Testis (tissue), 2 donors: ENCODE results near the gene COL5A1.

Experiments
- POLR2A ChIP-seq: fragments of 450-650 bp; IDR thresholded peaks from one replicate; pipeline ENCODE4 v1.6.1; 2017; ENCODE audit warnings: antibody characterized with exemption, mild to moderate bottlenecking, moderate library complexity
- TF ChIP-seq, protein P1 (sequence below), 3 experiments: fragments of 450-650 bp in 2 of 3; fragments of 200-600 bp in 1 of 3; sonication (generic) in 1 of 3; IDR thresholded peaks; one replicate each; pipeline ENCODE4 v1.5.1; 2016 to 2019; ENCODE audit warnings: antibody characterized with exemption in 3 of 3, mild to moderate bottlenecking in 2 of 3, moderate library complexity in 1 of 3

DNA sequence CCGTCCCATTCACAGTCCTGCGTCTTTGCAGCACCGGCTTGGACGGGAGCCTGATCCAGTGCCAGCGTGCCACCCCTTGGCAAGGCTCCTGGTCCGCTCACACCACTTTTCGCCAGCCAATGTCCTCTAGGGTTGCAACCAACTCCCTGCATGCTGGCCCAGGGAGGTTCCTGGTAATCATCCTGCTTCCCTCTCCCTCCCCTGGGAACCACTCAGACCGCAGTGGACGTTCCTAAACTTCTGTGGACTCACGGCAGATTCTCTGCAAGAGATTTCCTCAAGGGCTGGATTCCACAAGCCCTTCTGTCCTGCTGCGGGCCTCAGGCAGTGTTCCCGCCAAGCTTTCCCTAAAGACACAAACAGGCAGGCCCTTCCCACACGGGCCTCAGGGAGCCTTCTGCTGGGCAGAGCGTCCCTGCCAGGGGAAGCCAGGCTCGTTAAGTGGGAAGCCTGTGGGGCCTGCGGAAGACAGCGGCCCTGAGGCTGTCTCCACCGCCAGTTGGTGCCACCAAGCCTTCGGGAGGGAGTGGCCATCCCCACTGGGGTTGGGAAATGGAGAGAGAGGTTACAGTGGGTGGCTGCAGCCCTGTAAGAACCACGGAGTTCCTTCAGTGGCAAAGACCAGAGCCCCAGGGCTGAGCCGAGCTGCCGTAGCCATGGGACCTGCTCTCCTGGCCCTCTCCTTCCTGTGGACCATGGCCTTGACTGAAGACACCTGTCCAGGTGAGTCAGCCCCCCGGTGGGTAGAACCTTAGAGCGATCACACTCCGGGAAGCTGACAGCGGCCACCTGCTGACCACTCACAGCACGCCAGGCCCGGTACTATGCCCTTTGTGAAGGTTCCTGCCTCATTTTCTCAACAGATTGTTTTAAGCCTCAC lies 222.6 kb downstream of the COL5A1 start:
- TF ChIP-seq, protein P1, sequence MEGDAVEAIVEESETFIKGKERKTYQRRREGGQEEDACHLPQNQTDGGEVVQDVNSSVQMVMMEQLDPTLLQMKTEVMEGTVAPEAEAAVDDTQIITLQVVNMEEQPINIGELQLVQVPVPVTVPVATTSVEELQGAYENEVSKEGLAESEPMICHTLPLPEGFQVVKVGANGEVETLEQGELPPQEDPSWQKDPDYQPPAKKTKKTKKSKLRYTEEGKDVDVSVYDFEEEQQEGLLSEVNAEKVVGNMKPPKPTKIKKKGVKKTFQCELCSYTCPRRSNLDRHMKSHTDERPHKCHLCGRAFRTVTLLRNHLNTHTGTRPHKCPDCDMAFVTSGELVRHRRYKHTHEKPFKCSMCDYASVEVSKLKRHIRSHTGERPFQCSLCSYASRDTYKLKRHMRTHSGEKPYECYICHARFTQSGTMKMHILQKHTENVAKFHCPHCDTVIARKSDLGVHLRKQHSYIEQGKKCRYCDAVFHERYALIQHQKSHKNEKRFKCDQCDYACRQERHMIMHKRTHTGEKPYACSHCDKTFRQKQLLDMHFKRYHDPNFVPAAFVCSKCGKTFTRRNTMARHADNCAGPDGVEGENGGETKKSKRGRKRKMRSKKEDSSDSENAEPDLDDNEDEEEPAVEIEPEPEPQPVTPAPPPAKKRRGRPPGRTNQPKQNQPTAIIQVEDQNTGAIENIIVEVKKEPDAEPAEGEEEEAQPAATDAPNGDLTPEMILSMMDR (IDR thresholded peaks at IDR 0.05): no peak
- no peak for TF ChIP-seq POLR2A
